NOMO-1 (cell line): ENCODE data around the gene CYFIP2.
A peak's percentile ranks its signal among the peaks of the same experiment; 100 is the strongest.

Source experiments
- DNase-seq, 2 experiments: peaks; one replicate each; lab custom pipeline; 2025; ENCODE audit not compliant: unreplicated experiment in 2 of 2; lab: John Stamatoyannopoulos, UW

Gene CYFIP2

GRCh38 chr5:157253547-157253946, 12.4 kb upstream of the CYFIP2 start:
- DNase-seq, result peak in 1 of 2 experiments; percentile 44

GRCh38 chr5:157258450-157258849, 7.5 kb upstream of the CYFIP2 start:
- no peak for DNase-seq

- DNase-seq, result no peak
These were observed 6.2 kb upstream of the CYFIP2 start for GRCh38 chr5:157259699-157260098.

GRCh38 chr5:157263496-157264090, 2.3 kb upstream of the CYFIP2 start:
- peak in 1 of 2 experiments; percentile 43 for DNase-seq

- DNase-seq, result no peak
These were observed 524 bp downstream of the CYFIP2 start for GRCh38 chr5:157266286-157267007.

- DNase-seq, result no peak
These were observed 1.1 kb downstream of the CYFIP2 start for GRCh38 chr5:157267025-157267424.

- DNase-seq, result no peak
These were observed 2.0 kb downstream of the CYFIP2 start for GRCh38 chr5:157267761-157268480.

- peak; percentile 42 to 56 for DNase-seq
These were observed 3.3 kb downstream of the CYFIP2 start for GRCh38 chr5:157269165-157269671.

GRCh38 chr5:157269761-157270272, 3.9 kb downstream of the CYFIP2 start:
- peak in 1 of 2 experiments; percentile 42 for DNase-seq

- no peak for DNase-seq
These were observed 4.8 kb downstream of the CYFIP2 start for GRCh38 chr5:157270771-157271170.

- peak; percentile 61 to 63 for DNase-seq
These were observed 5.9 kb downstream of the CYFIP2 start for GRCh38 chr5:157271740-157272271.

GRCh38 chr5:157273131-157273556, 7.2 kb downstream of the CYFIP2 start:
- DNase-seq, result peak; percentile 43 to 48

GRCh38 chr5:157275403-157275802, 9.5 kb downstream of the CYFIP2 start:
- DNase-seq, result no peak

GRCh38 chr5:157278319-157279037, 12.6 kb downstream of the CYFIP2 start:
- no peak for DNase-seq

GRCh38 chr5:157279605-157280239, 13.8 kb downstream of the CYFIP2 start:
- no peak for DNase-seq

GRCh38 chr5:157280927-157281326, 15.0 kb downstream of the CYFIP2 start:
- DNase-seq, result no peak

GRCh38 chr5:157282150-157282549, 16.2 kb downstream of the CYFIP2 start:
- DNase-seq, result no peak

GRCh38 chr5:157283434-157283833, 17.5 kb downstream of the CYFIP2 start:
- DNase-seq, result peak; percentile 19 to 69

GRCh38 chr5:157284458-157285212, 18.7 kb downstream of the CYFIP2 start:
- no peak for DNase-seq
